Measurements from ENCODE around the gene GAP43.

GAP43 gene

DNA sequence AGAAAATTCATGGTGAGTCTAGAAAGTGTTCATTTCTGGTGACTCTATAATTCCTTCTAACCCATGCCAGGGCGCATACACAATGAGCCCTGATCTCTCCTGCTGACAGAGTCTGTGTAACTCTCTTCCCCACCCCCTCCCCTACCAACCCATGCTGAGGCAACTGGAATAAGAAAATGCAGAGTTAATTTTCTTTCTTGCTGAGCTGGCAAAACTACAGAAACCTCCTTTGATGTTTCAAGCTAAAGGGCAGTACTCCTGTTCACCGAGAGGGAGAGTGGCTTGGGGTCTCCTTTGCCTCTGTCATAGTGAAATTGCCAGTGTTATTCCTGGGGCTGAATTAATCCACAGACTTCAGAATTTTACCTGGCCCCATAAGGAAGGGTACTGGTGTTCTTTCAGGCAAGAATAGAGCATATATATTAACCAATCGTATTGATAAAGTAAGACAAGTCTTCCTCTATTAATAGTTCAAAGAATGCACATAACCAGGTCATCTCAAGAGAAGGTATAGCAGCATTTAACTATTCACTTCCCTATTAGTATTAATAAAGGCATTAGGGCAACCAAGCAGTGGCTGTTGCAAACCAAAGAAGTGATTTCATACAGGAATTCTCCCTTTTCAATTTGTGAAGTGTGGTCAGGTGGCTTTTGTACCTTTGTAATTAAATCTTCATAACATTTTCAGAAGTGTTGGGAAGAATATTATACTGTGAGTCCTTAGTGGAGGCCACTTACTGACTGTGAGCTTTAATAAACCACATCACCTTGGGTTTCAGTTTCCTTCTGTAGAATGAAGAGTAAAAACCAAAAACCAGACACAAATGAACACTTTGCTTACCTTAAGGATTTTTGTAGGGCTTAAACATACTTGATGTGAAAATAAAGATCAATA lies 4.1 kb downstream of the GAP43 start:
- FAIRE-seq: no peak

DNA sequence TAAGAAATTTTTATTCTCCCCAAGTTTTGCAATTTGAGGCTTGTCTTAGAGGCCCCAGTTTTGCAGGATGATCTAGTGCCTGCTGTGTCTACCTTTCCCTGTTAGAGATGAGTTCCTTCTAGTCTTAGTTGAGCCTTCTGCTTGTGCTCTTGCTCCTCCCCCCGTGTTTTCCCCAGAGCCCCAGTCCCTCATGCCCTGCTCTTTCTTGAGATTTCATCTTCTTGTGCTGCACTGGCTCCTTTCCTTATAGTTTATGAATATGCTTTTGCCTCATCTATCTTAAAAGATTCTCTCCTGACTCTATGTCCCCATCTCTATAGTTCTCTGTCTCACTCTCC lies 4.7 kb downstream of the GAP43 start:
- FAIRE-seq: no peak

DNA sequence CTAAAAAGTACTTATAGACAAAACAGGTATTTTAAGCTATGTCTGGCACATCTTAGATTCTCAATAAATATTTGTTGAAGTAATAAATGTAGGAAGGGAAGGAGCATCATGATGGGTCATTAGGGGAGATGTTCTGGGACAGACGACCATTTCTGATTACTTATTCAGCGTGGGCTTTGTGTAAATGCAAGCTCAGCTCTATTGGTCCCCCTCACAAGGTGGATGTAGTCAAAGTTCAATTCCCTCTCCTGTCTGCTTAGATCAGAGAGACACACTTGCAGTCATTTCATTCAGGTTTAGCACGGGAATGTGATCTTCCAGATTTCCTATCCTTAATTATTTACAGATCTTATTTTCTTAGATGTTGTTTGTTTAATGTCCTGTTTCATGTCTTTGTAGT lies 7.5 kb downstream of the GAP43 start:
- FAIRE-seq: no peak

GRCh38 chr3:115632026-115632425 lies 8.7 kb downstream of the GAP43 start:
- no peak for FAIRE-seq

DNA sequence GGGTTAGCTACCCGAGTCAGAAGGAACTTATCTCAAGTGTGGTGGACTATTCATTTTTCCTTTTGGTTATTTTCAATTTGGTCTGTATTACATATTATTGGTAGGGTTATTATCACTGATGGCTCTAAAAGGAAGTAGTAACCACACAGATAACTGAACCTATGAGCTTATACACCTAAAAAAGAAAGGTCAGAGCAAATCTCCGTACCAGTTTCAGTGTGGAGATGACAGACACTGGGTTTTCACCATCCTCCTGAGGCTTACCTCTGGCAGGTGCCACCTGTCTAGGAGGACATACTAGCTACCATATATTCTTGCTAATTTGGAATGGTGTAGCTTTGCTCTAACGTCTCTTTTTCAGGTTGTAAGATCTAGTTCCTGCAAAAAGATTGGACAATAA lies 10.2 kb downstream of the GAP43 start:
- FAIRE-seq: no peak

- no peak for FAIRE-seq
Observed at GRCh38 chr3:115634052-115634451, 10.7 kb downstream of the GAP43 start.

- no peak for FAIRE-seq
Observed at GRCh38 chr3:115635406-115635805, 12.1 kb downstream of the GAP43 start.

DNA sequence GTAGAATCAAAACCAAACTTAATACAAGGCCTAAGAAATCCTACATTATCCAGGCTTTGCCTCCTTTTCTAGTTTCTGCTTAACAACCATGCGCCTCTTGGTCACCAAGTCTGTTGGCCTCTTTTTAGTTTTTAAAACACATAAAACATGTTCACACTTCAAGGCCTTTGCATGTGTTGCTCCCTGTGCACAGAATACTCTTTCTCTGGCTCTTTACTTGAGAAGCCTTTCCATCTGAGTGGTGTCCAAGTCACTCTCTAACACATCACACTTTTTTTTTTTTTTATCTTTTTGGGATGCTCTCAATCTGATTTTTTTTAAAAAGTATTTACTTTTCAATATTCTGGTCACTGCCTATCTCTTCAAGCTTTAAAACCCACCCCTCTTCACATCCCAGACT lies 14.9 kb downstream of the GAP43 start:
- FAIRE-seq: no peak

DNA sequence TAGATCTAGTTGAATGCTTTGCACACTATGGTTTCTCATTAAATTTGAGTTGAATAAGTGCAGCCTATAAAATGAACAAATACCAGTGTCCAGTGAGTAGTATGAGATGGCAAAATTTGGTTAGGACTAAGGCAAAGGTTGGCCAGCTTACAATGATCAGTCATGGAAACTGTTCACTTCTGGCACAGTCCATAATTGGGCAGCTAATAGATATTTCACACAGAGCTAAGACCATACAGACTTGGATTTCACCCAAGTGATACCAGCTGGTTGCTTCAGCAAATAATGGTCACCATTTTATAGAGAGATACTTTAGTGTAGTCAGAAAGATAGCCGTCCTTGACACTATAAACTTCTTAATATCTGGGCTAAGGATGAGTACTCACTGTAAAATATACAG lies 15.7 kb downstream of the GAP43 start:
- no peak for FAIRE-seq

DNA sequence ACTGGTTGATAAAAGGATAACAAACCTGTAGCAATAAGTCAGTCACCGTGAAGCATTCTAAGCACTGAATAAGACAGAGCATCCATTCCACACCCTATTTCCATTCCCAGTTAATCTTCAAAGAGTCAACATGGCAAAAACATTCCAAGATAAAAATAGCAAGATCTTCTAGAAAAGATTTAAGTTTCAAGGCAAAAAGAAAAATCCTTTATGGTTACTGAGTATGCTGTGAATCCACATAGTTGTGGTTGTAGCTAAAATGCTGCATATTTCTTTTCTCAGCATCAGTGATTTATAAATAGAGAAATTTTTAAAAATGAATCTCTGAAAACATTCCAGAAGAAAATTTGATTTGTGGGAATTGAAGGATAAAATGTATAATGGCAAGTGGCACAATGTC lies 21.1 kb downstream of the GAP43 start:
- no peak for FAIRE-seq

GRCh38 chr3:115646027-115646690 lies 22.8 kb downstream of the GAP43 start:
- FAIRE-seq: no peak

DNA sequence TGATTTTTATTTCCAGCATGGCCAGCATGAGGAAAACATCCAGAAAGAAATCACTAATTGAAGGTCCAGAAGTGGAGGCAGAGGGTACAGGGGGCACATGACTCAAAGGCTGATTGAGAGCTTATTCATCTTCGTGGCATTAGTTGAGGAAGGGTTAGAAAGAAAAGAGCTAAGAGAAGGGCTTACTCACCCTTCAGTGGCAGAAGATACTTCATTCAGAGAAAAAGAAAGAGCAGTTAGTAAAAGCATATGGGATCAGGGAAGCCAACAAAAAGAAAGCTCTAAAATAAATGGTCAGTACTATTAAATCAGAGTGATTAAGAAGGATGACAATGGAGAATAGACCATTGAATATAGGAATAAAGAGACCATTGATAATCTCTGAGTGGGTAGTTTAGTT lies 25.2 kb downstream of the GAP43 start:
- no peak for FAIRE-seq

DNA sequence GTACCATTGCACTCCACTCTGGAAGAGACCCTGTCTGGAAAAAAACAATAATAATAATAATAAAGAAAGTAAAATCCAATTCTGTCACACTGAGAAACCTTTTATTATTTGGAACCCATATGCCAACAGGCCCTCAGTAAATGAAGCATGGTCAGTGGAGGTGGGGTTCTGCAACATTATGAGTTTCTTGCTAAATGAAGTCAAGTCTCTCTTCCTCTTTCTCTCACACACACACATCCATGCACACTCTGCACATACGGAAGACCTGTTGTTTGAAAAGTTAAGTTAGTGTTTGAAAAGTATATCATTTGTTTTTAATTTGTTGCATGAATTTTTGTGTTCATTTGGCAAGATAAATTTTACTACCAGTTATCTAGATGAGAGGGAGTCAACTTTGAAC lies 27.8 kb downstream of the GAP43 start:
- no peak for FAIRE-seq

DNA sequence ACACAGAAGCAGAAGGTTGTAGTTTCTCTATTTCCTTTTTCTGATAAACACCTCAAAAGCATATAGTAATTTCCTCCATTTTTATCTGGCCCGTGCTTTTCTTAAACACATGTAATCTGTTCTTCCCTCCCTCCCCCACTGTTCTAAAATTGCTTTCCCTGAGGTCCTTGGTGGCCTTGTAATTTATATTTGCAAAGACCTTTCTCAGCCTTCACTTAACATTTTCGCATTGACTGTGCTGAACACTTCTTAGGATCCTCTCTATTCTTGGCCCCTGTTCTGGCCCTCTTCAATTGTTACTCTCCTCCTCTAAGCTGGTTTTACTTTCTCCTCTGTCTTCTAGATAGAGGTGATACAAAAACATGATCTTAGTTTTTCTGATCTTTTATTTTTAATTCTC lies 28.3 kb downstream of the GAP43 start:
- FAIRE-seq: no peak

DNA sequence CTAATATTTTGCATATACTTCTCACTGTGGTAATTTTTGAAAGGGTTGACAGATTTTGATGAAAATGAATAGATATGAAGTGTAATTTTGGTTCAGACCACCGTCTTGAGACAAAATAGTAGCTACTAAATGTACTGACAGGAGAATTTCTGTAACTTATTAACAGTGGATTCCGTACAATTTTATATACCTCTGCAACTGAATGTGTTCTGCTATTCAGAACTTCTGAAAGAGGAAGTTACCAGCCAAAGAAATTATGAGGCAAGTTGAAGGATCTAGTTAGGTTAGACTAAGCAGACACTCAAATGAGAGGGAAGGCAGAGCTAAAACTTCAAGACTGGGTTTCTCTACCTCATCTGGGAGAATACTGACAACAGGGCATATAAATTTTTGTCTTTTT lies 29.4 kb downstream of the GAP43 start:
- no peak for FAIRE-seq

DNA sequence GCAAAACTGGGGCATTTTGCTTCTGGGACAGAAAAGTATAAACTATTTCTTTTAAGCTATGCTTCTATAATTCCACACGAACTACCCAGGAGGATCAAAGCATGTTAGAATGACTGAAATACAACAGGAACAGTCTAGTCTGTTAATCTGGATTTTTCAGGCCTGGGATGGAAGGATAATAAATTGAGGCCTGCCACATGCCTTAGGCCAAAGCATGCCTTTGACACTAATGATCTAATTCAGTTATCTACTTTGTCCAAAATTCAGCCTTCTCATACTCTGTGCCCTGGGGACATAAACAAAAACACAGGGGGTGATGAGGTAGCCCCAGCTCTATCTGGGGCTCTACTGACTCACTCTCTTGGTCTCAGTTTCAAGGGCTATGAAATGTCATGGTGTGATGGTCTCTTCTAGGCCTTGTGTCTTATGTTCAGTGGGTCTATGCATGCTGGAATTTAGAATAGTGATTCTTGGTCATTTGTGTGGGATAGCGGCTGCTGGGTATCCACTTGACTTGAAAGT lies 32.5 kb downstream of the GAP43 start:
- no peak for FAIRE-seq

GRCh38 chr3:115657168-115657567 lies 33.9 kb downstream of the GAP43 start:
- FAIRE-seq: no peak

DNA sequence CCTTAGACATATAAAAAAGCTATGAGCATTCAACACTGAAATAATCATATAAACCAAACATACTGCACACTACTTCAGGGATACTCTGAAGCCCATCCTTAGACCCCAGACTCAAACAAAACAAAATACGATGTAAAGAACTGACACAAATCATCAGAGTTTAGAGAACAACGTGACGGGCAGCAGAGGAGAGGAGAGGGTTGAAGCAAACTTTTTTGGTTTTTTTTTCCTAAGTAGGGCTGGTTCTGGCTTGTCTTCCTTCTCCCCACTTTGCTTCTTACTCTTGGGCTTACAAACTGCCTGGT lies 34.7 kb downstream of the GAP43 start:
- FAIRE-seq: no peak

GRCh38 chr3:115658337-115659181 lies 35.2 kb downstream of the GAP43 start:
- FAIRE-seq: no peak

GRCh38 chr3:115659253-115660220 lies 36.2 kb downstream of the GAP43 start:
- no peak for FAIRE-seq

GRCh38 chr3:115660646-115661337 lies 37.5 kb downstream of the GAP43 start:
- FAIRE-seq: no peak

DNA sequence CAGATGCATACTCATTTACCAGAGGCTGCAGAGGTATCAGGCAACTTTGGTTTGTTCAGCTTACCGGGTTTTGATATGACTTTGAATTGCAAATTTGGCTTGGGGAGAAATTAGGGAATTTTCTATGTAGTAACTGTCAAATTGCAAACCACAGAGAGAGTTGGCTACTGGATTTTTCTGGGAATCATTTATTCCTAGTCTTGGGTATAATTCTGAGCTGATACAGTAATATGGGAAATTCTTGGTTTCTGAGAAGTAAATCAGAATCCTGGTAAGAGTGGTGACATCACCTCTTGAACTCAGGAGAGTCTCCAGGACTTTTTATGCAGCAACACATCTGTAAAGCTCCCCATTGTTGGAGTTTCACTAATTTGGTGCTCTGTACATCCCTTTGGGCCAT lies 39.0 kb downstream of the GAP43 start:
- no peak for FAIRE-seq
